Glomerular visceral epithelial cell (primary cell): ENCODE results near the gene VEGFB.
A peak's percentile ranks its signal among the peaks of the same experiment; 100 is the strongest.

Experiments
- DNase-seq: peaks from one replicate; pipeline ENCODE4 v3.0.0-alpha.2; 2016; ENCODE audit errors: extremely low spot score

The VEGFB gene

DNA sequence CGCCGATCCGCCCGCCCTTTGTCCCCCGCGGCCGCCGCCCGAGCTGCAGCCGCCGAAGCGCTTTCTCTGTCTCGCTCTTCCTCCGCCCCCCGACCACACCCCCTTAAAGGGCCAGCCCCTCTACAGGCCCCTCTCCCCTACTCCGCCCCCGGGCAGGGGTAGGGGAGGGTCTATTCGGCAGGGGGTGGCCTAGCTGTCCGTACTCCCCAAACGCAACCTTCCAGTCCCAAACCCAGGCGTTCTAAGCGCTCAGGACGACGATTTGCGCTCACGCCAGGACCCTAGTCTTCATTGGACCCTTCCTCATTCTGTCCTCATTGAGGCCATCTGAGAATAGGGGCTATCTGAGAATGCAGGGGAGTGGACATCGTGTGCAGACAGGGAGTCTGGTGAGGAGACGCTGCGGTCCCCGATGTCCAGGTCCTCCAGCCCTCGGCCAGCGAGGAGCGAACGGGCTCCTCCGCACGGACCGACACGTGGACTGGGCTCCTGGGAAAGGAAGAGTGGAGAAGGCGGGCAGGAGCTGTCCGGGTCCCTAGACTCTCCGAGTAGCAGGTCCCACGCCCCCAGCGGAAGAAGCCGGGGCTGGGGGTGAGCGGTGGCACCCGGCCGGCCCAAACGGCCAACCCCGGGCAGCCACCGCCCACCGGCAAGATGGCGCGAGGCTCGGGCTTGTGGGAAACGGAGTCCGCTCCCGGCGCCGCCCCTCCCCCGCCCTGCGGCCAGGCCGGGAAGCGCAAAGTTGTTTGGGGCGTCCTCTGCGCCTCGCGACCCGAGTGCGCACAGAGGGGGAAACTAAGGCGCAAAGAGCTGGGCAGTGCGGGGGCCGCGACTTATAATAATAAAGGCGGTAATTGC lies 12.7 kb downstream of the VEGFB start, which contains the start of gene PPP1R14B:
Gene PPP1R14B (minus strand): TSS at position 73 of the 858 bp plus-strand sequence. CDS start 270 bp downstream, outside the sequence.
- DNase-seq: peak; percentile 82

DNA sequence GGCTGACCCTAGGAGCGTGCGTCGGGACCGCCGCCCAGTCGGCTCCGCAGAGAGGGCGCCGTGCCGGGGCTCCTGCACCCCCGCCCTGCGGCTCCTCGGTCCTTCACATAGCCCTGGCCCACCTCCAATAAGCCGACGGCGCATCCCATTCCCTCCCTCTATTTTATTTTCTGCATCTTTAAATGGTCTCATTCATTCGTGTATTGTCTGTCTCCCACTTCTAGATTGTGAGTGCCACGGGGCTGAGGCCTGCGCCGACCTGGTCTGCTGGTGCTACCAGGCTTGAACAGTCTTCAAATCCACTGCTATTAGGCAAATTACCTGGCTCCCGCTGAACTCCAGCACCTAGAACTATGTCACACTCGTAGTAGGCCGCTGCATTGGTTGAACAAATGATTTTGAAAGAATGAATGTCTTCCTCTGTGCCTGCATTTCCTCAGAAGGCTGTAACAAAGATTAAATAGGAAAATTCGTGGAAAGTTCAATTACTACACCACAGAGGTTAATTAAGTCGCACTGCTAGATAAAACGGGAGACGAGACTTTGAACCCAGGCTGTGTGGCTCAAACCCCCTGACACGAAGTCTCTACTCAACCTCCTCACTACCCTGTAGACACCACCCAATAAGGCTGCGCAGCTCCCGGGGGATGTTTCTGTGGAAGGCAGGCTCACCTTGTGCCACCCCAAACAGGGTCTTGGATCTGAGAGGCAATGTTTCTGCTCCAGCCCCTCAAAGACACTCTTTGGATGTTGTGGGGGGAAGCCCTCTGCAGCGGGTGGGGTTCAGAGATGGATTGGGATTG lies 13.5 kb downstream of the VEGFB start:
- no peak for DNase-seq

DNA sequence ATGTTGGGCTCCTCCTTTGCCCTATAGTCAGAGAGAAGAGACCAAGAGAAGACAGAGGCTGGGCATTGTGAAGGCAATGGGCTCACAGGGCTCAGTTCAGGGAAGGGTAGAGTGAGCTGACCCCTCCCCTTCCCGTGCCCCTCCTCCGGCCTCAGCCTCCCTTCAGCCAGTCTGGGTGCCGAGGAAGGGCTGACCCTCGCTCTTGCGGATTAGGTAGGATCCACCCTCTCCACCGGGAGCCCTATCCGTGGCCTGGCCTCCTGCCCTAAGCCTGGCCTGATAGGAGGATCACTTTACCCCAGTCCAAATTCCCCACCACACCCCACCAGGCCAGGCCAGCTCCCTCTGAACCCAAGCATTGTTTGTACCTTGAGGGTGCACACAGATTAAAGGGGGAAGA lies 14.2 kb downstream of the VEGFB start:
- DNase-seq: no peak

- DNase-seq: no peak
These were observed 14.7 kb downstream of the VEGFB start for GRCh38 chr11:64249038-64249437.

- no peak for DNase-seq
These were observed 15.4 kb downstream of the VEGFB start for GRCh38 chr11:64249563-64250414.

DNA sequence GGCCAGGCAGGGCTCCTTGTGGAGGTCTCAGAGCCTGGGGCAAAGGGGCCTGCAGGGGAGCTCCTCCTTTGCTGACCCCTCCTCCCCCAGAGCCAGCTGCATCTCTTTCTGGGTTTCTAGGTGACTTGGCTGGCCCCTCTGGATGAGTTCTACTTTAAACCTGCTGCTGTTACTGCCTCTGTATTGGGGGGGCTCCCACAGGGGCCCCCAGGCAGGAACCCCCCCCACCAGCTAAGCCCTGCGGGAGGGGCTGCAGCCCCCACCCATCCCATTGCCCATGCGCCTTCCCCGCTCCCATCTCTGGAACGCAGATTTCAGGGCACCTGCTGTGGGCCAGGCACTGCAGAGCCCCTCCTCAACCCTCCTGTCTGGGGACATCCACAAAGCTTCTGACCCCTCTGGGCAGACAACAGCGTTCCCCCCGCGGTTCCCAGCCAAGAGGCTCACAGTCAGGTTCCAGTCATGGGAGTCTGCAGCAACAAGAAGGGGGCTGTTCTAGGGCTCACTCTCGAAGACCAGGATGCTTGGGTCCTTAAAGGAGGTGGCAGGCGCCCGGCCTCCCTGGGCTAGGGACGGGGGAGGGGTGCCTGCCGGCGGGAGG lies 16.1 kb downstream of the VEGFB start:
- DNase-seq: no peak

DNA sequence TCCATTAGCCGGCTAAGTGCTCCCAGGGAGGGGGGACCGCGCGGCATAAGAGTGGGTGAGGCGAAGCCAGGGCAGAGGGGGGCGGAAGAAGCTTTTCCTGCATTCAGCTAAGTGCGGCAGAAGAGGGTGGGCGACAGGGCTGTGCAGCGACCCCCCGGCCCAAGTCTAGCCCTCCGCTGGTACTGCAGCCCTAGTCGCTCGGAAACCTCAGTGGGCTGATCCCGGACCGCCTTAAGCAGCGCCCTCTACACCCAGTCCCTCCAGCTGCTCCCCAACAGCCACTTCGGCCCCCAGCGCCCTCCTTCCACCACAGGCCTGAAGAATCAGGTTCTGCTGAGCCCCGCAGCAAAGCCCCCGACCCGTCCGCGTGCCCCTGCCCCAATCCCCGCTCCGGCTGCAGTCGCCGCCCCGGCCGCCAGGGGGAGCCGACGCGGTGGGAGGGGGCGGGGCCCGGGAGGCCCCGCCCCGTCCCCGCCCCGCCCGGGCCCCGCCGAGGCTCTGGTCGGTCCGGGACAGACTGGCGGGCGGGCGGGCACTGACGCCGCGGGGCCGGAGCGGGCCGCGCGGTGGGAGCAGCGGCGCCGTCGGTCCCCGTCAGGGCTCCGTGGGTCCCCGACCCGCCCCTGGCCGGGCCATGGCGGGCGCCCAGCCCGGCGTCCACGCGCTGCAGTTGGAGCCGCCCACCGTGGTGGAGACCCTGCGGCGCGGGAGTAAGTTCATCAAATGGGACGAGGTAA lies 16.8 kb downstream of the VEGFB start, which contains the start of gene PLCB3:
Gene PLCB3 (plus strand): TSS at position 515 of the 737 bp plus-strand sequence. CDS start 120 bp downstream, at position 635.
- peak; percentile 68 for DNase-seq

- no peak for DNase-seq
These were observed 17.3 kb downstream of the VEGFB start for GRCh38 chr11:64251753-64252002.

GRCh38 chr11:64252003-64252872 lies 17.9 kb downstream of the VEGFB start:
- peak; percentile 57 for DNase-seq

GRCh38 chr11:64253043-64253442 lies 18.7 kb downstream of the VEGFB start:
- DNase-seq: no peak

GRCh38 chr11:64253481-64253880 lies 19.1 kb downstream of the VEGFB start:
- no peak for DNase-seq

- no peak for DNase-seq
These were observed 19.9 kb downstream of the VEGFB start for GRCh38 chr11:64254326-64254725.

GRCh38 chr11:64255135-64256128 lies 21.0 kb downstream of the VEGFB start:
- no peak for DNase-seq

DNA sequence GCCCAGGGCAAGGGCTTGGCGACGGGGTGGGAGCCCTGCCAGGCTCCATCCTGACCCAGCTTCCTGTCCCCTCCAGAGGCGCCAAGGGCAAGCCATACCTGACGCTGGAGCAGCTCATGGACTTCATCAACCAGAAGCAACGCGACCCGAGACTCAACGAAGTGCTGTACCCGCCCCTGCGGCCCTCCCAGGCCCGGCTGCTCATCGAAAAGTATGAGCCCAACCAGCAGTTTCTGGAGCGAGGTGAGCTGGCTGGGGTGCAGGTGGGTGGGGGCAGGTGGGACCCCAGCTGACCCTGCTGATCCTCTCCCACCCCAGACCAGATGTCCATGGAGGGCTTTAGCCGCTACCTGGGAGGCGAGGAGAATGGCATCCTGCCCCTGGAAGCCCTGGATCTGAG lies 21.9 kb downstream of the VEGFB start:
- no peak for DNase-seq

DNA sequence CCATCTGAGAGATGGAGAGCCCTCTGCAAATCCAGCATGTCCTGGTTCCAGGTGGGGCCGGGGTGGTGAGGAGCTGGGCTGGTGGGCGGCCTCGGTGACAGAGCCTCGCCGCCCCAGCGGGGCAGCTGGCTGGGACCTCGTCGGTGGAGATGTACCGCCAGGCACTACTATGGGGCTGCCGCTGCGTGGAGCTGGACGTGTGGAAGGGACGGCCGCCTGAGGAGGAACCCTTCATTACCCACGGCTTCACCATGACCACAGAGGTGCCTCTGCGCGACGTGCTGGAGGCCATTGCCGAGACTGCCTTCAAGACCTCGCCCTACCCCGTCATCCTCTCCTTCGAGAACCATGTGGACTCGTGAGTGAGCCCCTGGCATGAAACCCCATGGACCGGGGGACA lies 24.0 kb downstream of the VEGFB start:
- no peak for DNase-seq

DNA sequence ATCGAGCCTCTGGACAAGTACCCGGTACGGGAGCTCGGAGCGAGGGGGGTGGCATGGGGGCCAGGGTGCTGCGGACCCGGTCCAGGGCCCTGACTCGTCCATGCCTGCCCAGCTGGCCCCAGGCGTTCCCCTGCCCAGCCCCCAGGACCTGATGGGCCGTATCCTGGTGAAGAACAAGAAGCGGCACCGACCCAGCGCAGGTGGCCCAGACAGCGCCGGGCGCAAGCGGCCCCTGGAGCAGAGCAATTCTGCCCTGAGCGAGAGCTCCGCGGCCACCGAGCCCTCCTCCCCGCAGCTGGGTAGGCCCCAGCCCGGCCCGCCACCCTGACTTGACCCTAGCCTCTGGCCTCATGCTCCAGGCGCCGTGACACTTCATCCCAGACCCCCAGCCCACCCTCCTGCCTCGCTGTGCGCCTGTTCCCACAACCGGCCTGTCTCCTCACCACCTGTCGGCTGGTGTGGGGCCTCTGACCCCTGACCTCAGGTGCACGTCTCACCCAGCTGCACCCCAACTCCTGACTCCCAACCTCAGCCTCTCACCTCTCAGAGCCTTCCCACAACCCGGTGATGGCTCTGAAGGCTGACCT lies 24.7 kb downstream of the VEGFB start:
- no peak for DNase-seq

GRCh38 chr11:64259533-64260067 lies 25.2 kb downstream of the VEGFB start:
- no peak for DNase-seq

DNA sequence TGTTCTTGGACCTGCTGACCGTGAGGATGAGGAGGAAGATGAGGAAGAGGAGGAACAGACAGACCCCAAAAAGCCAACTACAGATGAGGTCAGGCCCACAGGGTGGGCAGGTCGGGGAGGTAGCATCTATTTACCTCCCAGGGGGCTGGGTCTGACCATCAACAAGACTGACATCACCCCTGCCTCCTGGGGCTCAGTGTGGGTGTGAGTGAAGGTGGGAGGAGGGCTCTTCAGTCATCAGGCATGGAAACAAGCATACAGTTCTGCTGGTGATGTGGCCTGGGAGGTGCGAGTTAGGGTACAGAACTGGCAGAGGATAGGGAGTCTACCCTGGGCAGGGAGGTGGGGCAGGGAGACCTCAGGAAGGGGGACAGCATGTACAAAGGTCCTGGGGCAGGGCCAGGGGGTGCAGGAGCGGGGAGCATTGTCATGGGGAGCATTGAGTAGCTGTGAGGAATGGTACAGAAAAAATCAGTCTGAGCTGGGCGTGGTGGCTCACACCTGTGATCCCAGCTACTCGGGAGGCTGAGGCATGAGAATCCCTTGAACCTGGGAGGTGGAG lies 25.8 kb downstream of the VEGFB start:
- DNase-seq: no peak
